ENCODE data around the gene WDR41.

The WDR41 gene

DNA sequence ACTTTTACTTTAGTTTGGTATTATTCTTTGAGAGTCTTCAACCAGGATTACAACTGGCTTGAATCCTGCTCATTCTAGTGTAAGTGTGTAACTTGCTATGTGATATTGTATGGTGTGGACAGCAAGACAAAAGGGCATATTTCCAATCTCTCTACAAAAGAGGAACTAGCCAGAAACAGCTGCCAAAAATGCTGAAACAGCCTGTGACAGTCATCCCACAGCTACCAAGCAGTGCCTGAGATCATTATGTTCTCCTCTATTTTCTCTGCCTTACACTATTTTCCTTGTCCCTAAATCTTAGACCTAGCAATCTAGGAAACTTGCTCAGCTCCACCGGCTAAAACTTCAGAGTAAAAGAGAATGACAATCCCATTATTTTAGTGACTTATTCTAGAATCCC is 42.8 kb downstream of the WDR41 start:
- in situ Hi-C loops (cut with MboI; ENCODE audit: low sequenced_read_pairs): no loop called here

DNA sequence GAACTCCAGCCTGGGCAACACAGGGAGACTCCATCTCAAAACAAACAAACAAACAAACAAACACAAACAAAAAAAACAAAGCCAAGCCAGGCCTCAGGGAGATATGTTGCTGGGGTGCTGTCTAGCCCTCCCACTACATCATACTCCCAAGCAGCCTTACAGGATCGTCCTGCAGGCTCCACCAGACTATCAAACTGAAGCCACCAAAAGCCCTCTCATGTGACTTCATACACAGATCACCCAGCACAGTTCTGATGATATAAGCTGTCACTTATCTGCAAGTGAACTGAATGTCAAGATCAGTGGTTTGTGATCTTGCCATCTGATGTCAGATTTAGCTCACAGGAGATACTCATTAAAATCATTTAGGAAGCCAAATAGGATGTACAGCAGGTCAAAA is 43.3 kb downstream of the WDR41 start:
- in situ Hi-C loops (cut with MboI; ENCODE audit: low sequenced_read_pairs): no loop called here

GRCh38 chr5:77444356-77444755 is 47.8 kb downstream of the WDR41 start:
- in situ Hi-C loops (cut with MboI; ENCODE audit: low sequenced_read_pairs): no loop called here

DNA sequence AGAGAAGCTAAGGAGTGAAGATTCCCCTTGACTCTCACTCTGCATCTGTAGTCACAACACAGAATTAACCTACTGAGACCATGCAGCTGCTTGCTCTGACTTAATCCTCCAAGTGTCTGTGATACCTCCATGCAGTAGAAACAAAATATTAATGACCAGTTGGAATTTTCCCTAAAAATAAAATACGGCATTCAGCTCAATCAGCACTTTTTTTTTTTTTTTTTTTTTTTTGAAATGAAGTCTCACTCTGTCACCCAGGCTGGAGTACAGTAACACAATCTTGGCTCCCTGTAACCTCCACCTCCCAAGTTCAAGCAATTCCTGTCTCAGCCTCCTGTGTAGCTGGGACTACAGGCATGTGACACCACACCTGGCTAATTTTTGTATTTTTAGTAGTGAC is 48.4 kb downstream of the WDR41 start:
- in situ Hi-C loops (cut with MboI; ENCODE audit: low sequenced_read_pairs): no loop called here

- in situ Hi-C loops (cut with MboI; ENCODE audit: low sequenced_read_pairs): no loop called here
Measured at GRCh38 chr5:77438071-77438470, 54.0 kb downstream of the WDR41 start.

DNA sequence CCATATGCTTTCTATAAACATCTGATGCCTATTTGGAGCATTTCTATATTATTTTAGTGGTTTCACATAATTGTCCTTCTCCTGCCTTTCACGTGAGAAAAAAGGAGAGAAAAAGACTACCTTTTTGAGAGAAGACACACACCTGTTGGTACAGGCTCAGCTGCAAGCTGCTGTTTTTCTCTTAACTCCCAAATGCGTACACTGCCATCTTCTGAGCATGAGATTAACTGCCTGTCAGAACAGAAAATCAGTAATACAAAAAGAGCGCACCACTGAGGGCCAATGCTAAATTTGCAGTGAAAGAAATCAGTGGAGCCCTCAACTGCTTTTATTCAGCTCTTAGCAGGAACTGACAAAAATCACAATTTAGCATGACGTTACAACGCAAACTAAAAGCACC is 54.9 kb downstream of the WDR41 start:
- in situ Hi-C loops (cut with MboI; ENCODE audit: low sequenced_read_pairs): no loop called here

DNA sequence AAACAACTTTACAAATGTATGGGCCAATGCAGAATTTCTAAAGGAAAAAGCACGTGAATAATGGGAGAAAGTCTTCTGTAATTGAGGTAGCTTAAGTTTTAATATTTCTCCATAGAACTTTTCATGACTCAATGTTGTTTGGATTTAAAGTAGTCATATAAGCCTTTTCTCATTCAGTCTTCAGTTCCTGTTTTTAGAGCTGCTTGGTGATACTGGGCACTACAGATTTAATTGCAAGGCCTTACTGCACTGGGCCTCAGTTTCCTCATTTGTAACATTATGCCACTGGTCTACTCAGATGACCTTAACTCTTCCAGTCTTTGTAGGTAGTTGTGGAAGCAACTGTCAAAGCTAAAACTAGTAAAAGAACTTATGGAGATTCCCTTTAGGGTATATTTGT is 60.4 kb downstream of the WDR41 start:
- in situ Hi-C loops (cut with MboI; ENCODE audit: low sequenced_read_pairs): no loop called here

DNA sequence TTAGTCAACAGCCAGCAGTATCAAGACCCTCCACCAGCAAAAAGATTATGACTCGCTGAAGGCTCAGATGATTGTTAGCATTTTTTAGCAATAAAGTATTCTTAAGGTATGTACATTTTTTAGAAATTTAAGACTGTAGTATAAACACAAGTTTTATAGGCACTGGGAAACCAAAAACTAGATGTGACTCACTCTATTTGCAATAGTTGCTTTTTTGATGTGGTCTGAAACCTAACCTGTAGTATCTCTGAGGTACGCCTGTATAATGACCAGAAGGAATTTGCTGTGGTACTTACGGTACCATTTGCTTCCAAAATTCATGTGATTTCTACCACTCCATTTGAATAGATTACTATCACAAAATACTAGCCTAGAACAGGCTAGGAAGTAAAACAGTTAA is 60.8 kb downstream of the WDR41 start:
- in situ Hi-C loops (cut with MboI; ENCODE audit: low sequenced_read_pairs): no loop called here

DNA sequence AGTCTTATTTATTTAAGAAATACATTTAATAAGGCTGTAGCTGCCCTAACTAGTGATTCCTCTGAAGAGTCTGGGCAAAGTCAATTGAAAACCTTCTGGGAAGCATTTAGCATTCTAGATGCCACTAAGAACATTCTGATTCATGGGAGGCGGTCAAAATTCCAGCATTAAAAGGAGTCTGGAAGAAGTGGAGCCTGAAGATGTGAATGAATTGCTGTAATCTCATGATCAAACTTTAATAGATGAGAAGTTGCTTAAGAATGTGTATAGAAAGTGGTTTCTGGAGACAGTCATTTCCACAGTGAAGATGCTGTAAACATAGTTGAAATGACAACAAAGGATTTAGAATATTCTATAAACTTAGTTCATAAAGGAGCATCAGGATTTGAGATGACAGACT is 61.4 kb downstream of the WDR41 start:
- in situ Hi-C loops (cut with MboI; ENCODE audit: low sequenced_read_pairs): no loop called here

DNA sequence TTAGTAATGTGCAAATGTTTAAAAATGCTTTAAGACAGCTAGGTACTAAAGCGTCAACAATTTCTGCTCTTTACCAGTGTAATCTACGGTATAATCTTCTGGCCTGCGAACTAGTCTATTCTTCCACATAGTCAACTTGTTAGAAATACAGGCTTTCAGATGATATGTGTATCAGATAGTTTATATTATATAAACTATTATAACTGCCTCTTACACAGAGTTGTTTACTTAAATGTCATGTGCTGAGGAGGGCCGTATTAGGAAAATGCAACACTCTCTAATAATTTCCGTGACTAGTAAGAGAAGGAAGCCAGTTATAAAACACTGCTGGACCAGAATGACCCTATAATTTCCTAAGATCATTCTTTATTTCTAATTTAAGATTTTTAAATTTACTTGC is 63.6 kb downstream of the WDR41 start:
- in situ Hi-C loops (cut with MboI; ENCODE audit: low sequenced_read_pairs): no loop called here

- in situ Hi-C loops (cut with MboI; ENCODE audit: low sequenced_read_pairs): no loop called here
Measured at GRCh38 chr5:77427998-77428397, 64.1 kb downstream of the WDR41 start.

DNA sequence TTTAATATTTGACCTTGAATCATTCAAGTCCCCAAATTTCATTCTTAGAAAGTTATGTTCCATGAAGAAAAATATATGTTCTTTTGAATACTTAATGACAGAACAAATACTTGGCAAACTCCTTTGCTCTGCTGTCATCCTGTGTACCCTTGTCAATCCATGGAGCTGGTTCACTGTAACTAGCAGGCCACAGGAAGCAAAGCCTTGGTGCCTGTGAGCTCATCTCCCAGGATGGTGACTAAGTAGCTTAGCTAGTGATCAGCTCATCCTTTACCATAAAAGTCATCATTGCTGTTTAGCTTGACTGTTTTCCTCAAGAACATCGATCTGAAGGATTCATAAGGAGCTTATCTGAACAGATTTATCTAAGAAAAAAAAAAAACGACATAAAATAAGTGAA is 65.4 kb downstream of the WDR41 start:
- in situ Hi-C loops (cut with MboI; ENCODE audit: low sequenced_read_pairs): no loop called here

DNA sequence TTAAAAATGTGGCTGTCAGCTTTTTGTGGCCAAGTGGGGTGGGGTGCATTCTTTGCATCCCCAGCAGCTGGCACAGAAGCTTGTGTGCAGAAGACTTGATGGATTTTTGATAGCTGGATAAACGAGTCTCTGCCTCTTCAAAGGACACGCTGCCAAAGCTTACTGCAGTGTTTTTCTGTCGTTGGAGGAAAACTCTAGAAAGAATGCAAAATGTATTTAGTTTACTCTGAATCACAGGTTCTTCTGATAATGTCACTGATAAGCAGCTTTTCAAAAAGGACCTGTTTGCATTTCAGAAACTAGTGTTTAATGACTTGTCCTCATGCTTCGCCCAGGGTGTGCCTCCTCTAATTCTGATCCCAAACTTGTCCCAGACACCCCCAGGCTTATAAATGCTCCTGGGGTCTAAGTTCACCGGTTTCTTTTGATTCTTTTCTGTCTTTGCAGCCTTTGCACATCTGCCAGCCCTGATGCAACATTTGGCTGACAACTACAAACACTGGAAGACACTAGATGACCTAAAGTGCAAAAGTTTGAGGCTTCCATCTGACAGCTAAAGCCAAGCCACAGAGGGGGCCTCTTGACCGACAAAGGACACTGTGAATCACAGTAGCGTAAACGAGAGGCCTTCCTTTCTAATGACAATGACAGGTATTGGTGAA is 66.0 kb downstream of the WDR41 start:
- in situ Hi-C loops (cut with MboI; ENCODE audit: low sequenced_read_pairs): no loop called here

DNA sequence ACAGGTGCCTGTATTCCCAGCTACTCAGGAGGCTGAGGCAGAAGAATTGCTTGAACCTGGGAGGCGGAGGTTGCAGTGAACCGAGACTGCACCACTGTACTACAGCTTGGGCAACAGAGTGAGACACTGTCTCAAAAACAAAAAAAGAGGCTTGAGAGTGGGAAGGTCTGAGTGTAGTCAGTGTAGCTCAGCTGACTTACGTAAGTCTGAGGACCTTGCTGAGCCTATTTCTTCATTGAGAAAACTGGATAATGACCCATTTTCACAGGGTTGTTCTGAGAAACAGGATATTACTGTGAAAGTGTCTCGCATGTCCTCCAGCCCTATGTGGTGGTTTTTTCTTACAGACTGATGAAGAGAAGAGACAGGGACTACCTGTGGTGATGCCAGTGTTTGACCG is 66.7 kb downstream of the WDR41 start:
- in situ Hi-C loops (cut with MboI; ENCODE audit: low sequenced_read_pairs): no loop called here

DNA sequence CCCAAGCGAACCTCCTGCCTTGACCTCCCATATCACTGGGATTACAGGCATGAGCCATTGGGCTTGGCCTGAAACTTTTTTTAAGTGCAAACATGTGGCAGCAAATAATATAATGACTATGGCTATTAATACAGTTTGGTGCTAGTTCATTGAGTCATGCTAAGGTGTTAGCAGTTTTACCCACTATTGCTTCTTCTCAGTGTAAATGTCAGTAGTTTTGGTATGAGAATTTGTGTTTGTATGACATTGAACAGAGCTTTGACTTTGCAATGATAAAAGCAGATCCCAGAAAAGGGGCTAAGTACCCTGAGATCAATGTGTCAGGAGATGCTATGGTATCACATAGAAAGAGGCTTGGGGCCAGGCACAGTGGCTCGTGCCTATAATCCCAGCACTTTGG is 67.2 kb downstream of the WDR41 start:
- in situ Hi-C loops (cut with MboI; ENCODE audit: low sequenced_read_pairs): no loop called here

DNA sequence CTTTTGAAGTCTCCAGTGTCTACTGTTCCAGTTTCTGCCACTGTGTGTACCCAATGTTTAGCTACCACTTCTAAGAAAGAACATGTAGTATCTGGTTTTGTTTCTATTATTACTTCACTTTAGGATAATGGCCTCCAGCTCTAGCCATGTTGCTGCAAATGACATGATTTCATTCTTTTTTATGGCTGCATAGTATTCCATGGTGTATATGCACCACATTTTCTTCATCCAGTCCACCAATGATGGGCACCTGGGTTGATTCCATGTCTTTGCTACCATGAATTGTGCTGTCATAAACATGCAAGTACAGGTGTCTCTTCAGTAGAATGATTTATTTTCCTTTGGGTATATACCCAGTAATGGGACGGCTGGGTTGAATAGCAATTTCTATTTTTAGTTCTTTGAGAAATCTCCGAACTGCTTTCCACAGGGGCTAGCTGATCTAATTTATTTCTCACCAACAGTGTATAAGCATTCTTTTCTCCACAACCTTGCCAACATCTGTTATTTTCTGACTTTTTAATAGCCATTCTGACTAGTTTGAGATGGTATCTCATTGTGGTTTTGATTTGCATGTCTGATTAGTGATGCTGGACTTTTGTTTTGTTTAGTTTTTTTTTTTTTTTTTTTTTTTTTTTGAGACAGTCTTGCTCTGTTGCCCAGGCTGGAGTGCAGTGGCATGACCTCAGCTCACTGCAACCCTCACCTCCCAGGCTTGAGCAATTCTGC is 68.9 kb downstream of the WDR41 start:
- in situ Hi-C loops (cut with MboI; ENCODE audit: low sequenced_read_pairs): no loop called here

- in situ Hi-C loops (cut with MboI; ENCODE audit: low sequenced_read_pairs): no loop called here
Measured at GRCh38 chr5:77420940-77421339, 71.2 kb downstream of the WDR41 start.

- in situ Hi-C loops (cut with MboI; ENCODE audit: low sequenced_read_pairs): no loop called here
Measured at GRCh38 chr5:77419644-77420582, 72.2 kb downstream of the WDR41 start.

DNA sequence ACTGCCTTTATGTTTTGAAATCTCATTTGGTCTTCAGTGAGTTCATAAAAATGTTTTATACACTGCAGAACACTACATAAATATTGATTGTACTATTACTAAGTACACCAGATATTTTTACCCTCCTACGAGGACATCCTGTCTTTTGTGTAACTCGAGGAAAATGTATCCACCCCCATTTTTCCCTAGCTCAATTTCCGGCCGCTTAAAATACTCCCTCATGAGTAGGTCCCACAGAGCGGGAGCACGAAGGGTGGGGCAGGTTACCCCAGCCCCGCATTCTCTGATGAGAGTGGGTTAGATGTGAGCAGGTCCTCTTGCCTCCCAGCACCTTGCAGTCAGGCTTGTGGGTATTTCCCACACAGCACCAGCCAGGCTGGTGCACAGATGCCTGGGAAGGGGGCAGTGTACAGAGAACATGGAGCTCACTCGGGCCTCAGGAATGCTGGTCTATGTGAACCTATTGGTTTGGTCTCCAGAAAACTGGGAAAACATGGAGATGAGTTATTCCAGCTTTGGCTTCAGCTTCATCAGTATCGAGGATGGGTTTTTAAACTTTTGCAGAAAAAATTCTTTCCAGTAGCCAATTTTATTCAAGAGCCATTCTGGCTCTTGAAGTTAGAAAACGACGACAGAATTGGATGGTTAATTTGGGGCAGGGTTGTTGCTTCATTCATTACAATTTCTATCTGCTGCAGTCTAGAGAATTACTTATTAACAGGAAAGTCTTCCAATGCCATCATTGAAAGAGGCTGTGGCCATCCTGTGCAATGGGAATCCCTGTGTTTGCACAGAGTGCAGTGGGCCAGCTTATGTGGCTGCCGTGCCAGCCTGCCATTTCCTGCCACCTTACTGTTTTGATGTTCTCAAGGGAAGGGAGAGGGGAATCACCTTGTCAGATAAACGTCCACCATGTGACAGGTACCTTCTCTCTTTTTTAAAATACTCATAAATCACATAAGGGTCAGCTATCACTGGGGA is 73.2 kb downstream of the WDR41 start:
- in situ Hi-C loops (cut with MboI; ENCODE audit: low sequenced_read_pairs): no loop called here

- in situ Hi-C loops (cut with MboI; ENCODE audit: low sequenced_read_pairs): no loop called here
Measured at GRCh38 chr5:77418162-77418561, 74.0 kb downstream of the WDR41 start.

- in situ Hi-C loops (cut with MboI; ENCODE audit: low sequenced_read_pairs): no loop called here
Measured at GRCh38 chr5:77413049-77413448, 79.1 kb downstream of the WDR41 start.
